Measurements from ENCODE around the gene CYP24A1.

Gene CYP24A1

GRCh38 chr20:54114109-54114508, 59.7 kb downstream of the CYP24A1 start:
- TF ChIP-seq CTCF (IDR thresholded peaks at IDR 0.05; ENCODE audit: insufficient read depth, low read length, poor library complexity, severe bottlenecking), result no peak
- H3K36me3 ChIP-seq (ENCODE audit: control insufficient read depth, insufficient read depth, low read length), result no peaks in the 10 kb centered on the region
- H3K27me3 ChIP-seq (replicated peaks; ENCODE audit: control insufficient read depth, insufficient read depth, low read length), result no peaks in the 10 kb centered on the region; the same call in 1 of the 2 replicates
- no peak for DNase-seq (ENCODE audit: extremely low read depth, insufficient read length)
- no peak overlapping the region for H3K4me3 ChIP-seq (replicated peaks; ENCODE audit: low read depth, low read length)

- DNase-seq (ENCODE audit: extremely low read depth, insufficient read length), result no peak
- Histone ChIP-seq H3K27me3 (replicated peaks; ENCODE audit: control insufficient read depth, insufficient read depth, low read length) (no peaks in the 10 kb centered on the region; the same call in 1 of the 2 replicates), H3K36me3 (ENCODE audit: control insufficient read depth, insufficient read depth, low read length) (no peaks in the 10 kb centered on the region), H3K4me3 (replicated peaks; ENCODE audit: low read depth, low read length) (no peak overlapping the region)
- no peak for TF ChIP-seq CTCF (IDR thresholded peaks at IDR 0.05; ENCODE audit: insufficient read depth, low read length, poor library complexity, severe bottlenecking)
Measured at GRCh38 chr20:54113566-54113965, 60.2 kb downstream of the CYP24A1 start.

- H3K4me3 ChIP-seq (replicated peaks; ENCODE audit: low read depth, low read length), result no peak overlapping the region
- H3K27me3 ChIP-seq (replicated peaks; ENCODE audit: control insufficient read depth, insufficient read depth, low read length), result no peaks in the 10 kb centered on the region; the same call in 1 of the 2 replicates
- no peak for TF ChIP-seq CTCF (IDR thresholded peaks at IDR 0.05; ENCODE audit: insufficient read depth, low read length, poor library complexity, severe bottlenecking)
- no peaks in the 10 kb centered on the region for H3K36me3 ChIP-seq (ENCODE audit: control insufficient read depth, insufficient read depth, low read length)
- no peak for DNase-seq (ENCODE audit: extremely low read depth, insufficient read length)
Measured at GRCh38 chr20:54112221-54112884, 61.4 kb downstream of the CYP24A1 start.

- Histone ChIP-seq H3K27me3 (replicated peaks; ENCODE audit: control insufficient read depth, insufficient read depth, low read length) (no peaks in the 10 kb centered on the region; the same call in 1 of the 2 replicates), H3K36me3 (ENCODE audit: control insufficient read depth, insufficient read depth, low read length) (no peaks in the 10 kb centered on the region), H3K4me3 (replicated peaks; ENCODE audit: low read depth, low read length) (no peak overlapping the region)
- no peak for DNase-seq (ENCODE audit: extremely low read depth, insufficient read length)
- TF ChIP-seq CTCF (IDR thresholded peaks at IDR 0.05; ENCODE audit: insufficient read depth, low read length, poor library complexity, severe bottlenecking), result no peak
Measured at GRCh38 chr20:54111460-54111859, 62.3 kb downstream of the CYP24A1 start.

GRCh38 chr20:54110457-54110856, 63.3 kb downstream of the CYP24A1 start:
- H3K27me3 ChIP-seq (replicated peaks; ENCODE audit: control insufficient read depth, insufficient read depth, low read length), result no peaks in the 10 kb centered on the region; the same call in 1 of the 2 replicates
- H3K4me3 ChIP-seq (replicated peaks; ENCODE audit: low read depth, low read length), result no peak overlapping the region
- TF ChIP-seq CTCF (IDR thresholded peaks at IDR 0.05; ENCODE audit: insufficient read depth, low read length, poor library complexity, severe bottlenecking), result no peak
- no peak for DNase-seq (ENCODE audit: extremely low read depth, insufficient read length)
- H3K36me3 ChIP-seq (ENCODE audit: control insufficient read depth, insufficient read depth, low read length), result no peaks in the 10 kb centered on the region

Measured in GM06990 (cell line).